Vagina (tissue), 2 donors: ENCODE results near the gene ANKRD13C.

ENCODE experiments used
- CTCF ChIP-seq, 3 experiments: fragments of 450-650 bp in 2 of 3; fragments of 200-600 bp in 1 of 3; sonication (generic) in 1 of 3; IDR thresholded peaks; one replicate each; pipeline ENCODE4 v1.5.1; 2017 to 2019; ENCODE audit warnings: antibody characterized with exemption in 3 of 3, mild to moderate bottlenecking in 2 of 3, moderate library complexity in 2 of 3
- POLR2A ChIP-seq, 2 donors: fragments of 450-650 bp; IDR thresholded peaks; one replicate each; pipeline ENCODE4 v1.6.1; 2017; ENCODE audit warnings: antibody characterized with exemption in 2 of 2, mild to moderate bottlenecking in 2 of 2, moderate library complexity in 2 of 2

- no peak for TF ChIP-seq CTCF (IDR thresholded peaks at IDR 0.05)
- no peak for TF ChIP-seq POLR2A (IDR thresholded peaks at IDR 0.05)
Measured at GRCh38 chr1:70311369-70311768, 43.2 kb downstream of the ANKRD13C start.
